Lung (tissue), 12 donors: ENCODE data around the gene TSHR. TPM values are rescaled to one million over a fixed set of nuclear protein-coding genes. Genes with fewer than 3 reads are reported as not detected.
"Not testable (repeated sequence)": the region's sequence is repeated elsewhere in the genome, so short reads cannot be mapped to it uniquely, and the experiment has no call there.

Experiments
- ATAC-seq: fragments of 200-7000 bp; cut with Tn5 transposase; one replicate; pipeline ENCODE4 v1.9.1; 2020; ENCODE audit warnings: moderate number of reproducible peaks; ENCODE audit not compliant: insufficient read depth, low FRiP score
- DNase-seq, 3 donors: peaks; one replicate each; pipeline ENCODE4 v3.0.0-alpha.2; 2013 to 2017
- H3K27ac ChIP-seq, 2 donors: one replicate each; pipeline ENCODE4 v1.5.1; 2013; ENCODE audit warnings: mild to moderate bottlenecking in 2 of 2, moderate library complexity in 2 of 2, control low read depth in 1 of 2, inconsistent platforms in 1 of 2, low read depth in 1 of 2, low read length in 1 of 2
- H3K27me3 ChIP-seq, 3 donors: one replicate each; pipeline ENCODE4 v1.5.1; 2013; ENCODE audit warnings: low read length in 2 of 3; ENCODE audit not compliant: control insufficient read depth in 3 of 3, insufficient read depth in 3 of 3
- H3K36me3 ChIP-seq, 4 donors: one replicate each; pipeline ENCODE4 v1.5.1; 2013; ENCODE audit warnings: low read length in 4 of 4, mild to moderate bottlenecking in 1 of 4, moderate library complexity in 1 of 4; ENCODE audit not compliant: control insufficient read depth in 4 of 4, insufficient read depth in 4 of 4
- H3K4me1 ChIP-seq, 5 donors: one replicate each; pipeline ENCODE4 v1.5.1; 2013; ENCODE audit warnings: low read length in 5 of 5, mild to moderate bottlenecking in 2 of 5, moderate library complexity in 1 of 5; ENCODE audit not compliant: control insufficient read depth in 5 of 5, insufficient read depth in 5 of 5
- H3K4me3 ChIP-seq: one replicate; pipeline ENCODE4 v1.5.1; 2013; ENCODE audit warnings: mild to moderate bottlenecking, control low read depth, moderate library complexity
- H3K9ac ChIP-seq, 2 donors: one replicate each; pipeline ENCODE4 v1.5.1; 2013; ENCODE audit warnings: low read length in 2 of 2, control low read depth in 1 of 2; ENCODE audit not compliant: insufficient read depth in 1 of 2
- H3K9me3 ChIP-seq, 4 donors: one replicate each; pipeline ENCODE4 v1.5.1; 2013; ENCODE audit warnings: low read length in 3 of 4, mild to moderate bottlenecking in 1 of 4, moderate library complexity in 1 of 4; ENCODE audit not compliant: control insufficient read depth in 4 of 4, insufficient read depth in 3 of 4
- WGBS, 2 donors: extraction: QIAGEN DNeasy Blood & Tissue Kit; methylation state at CpG; one replicate each; pipeline ENCODE4 v1.1.7; 2013; 5-methylcytosine and 5-hydroxymethylcytosine counted together
- polyA plus RNA-seq, 2 donors: library from polyadenylated mRNA; stranded (reverse); fragments of 200-250 nt; gene quantifications; one replicate each; pipeline ENCODE4 v1.2.1, GENCODE V29; 2013
- total RNA-seq, 2 donors: library from RNA; depleted of rRNA in 1 of 2; stranded (reverse); fragments of >200 nt in 1 of 2; gene quantifications; one replicate each; pipeline ENCODE4 v1.2.1, GENCODE V29; 2014 to 2021
- TF ChIP-seq, protein P1 (sequence below): IDR thresholded peaks from 2 replicates; pipeline ENCODE4 v1.5.1; 2012; ENCODE audit warnings: mild to moderate bottlenecking; ENCODE audit errors: control extremely low read depth, extremely low read depth
- donor health status: control.
- donor health status: control.
- donor health status: Bipolar disorder and iron deficiency.
- donor health status: healthy.
- donor health status: DM: yes; HTN: yes; CAD: no.

Gene TSHR
- total and polyA plus RNA-seq, 4 donors, result 0.04 to 0.31 (median 0.07) TPM; not detected in 1

DNA sequence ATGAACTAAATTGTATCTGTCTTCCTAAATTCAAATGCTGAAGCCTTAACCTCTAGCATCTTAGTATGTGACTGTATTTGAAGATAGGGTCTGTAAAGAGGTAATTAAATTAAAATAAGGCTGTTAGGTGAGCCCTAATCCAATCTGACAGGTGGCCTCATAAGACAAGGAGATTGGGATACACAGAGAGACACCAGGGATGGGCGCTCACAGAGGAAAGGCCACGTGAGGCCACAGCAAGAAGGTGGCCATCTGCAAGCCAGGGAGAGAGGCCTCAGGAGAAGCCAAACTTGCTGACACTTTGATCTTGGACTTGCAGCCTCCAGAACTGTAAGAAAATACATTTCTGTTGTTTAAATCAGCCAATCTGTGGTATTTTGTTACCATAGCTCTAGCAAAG, 154.8 kb downstream of the TSHR start:
- no peak overlapping the region for H3K4me3 ChIP-seq
- TF ChIP-seq, protein P1, sequence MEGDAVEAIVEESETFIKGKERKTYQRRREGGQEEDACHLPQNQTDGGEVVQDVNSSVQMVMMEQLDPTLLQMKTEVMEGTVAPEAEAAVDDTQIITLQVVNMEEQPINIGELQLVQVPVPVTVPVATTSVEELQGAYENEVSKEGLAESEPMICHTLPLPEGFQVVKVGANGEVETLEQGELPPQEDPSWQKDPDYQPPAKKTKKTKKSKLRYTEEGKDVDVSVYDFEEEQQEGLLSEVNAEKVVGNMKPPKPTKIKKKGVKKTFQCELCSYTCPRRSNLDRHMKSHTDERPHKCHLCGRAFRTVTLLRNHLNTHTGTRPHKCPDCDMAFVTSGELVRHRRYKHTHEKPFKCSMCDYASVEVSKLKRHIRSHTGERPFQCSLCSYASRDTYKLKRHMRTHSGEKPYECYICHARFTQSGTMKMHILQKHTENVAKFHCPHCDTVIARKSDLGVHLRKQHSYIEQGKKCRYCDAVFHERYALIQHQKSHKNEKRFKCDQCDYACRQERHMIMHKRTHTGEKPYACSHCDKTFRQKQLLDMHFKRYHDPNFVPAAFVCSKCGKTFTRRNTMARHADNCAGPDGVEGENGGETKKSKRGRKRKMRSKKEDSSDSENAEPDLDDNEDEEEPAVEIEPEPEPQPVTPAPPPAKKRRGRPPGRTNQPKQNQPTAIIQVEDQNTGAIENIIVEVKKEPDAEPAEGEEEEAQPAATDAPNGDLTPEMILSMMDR, result no peak
- H3K9ac ChIP-seq, result no peak overlapping the region
- DNase-seq (no peak), ATAC-seq (no peak)
- no peaks in the 10 kb centered on the region for H3K9me3 ChIP-seq
- 91 to 95% methylated on average over 2 of the region's 2 CpGs for WGBS, 2 donors
- no peak overlapping the region for H3K27ac ChIP-seq
- H3K4me1 ChIP-seq, result no peaks in the 10 kb centered on the region
- H3K27me3 ChIP-seq, result no peaks in the 10 kb centered on the region
- H3K36me3 ChIP-seq, result no peaks in the 10 kb centered on the region

DNA sequence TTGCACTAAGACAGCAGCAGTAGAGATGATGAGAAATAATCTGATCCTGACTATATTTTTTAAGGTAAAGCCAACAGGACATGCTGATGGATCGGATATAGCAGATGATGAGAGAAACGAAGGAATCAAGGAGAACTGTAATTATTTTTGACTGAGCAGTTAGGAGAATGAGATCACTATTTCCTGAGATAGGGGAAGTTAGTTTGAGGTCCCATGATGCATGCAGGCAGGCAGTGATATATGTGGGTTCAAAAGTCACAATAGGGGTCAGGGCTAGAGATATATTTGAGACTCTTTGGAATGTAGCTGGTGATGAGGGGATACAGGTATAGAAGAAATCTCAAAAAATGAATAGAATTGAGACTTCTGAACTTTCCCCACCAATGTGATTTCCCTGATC, 157.8 kb downstream of the TSHR start:
- Histone ChIP-seq H3K27me3 (no peaks in the 10 kb centered on the region), H3K4me1 (no peaks in the 10 kb centered on the region), H3K27ac (no peak overlapping the region), H3K4me3 (no peak overlapping the region), H3K9me3 (no peaks in the 10 kb centered on the region), H3K9ac (no peak overlapping the region), H3K36me3 (no peaks in the 10 kb centered on the region)
- ATAC-seq (no peak), DNase-seq (no peak)
- WGBS, 2 donors, result 62 to 66% methylated on average over 2 of the region's 2 CpGs
- TF ChIP-seq, protein P1, result no peak

DNA sequence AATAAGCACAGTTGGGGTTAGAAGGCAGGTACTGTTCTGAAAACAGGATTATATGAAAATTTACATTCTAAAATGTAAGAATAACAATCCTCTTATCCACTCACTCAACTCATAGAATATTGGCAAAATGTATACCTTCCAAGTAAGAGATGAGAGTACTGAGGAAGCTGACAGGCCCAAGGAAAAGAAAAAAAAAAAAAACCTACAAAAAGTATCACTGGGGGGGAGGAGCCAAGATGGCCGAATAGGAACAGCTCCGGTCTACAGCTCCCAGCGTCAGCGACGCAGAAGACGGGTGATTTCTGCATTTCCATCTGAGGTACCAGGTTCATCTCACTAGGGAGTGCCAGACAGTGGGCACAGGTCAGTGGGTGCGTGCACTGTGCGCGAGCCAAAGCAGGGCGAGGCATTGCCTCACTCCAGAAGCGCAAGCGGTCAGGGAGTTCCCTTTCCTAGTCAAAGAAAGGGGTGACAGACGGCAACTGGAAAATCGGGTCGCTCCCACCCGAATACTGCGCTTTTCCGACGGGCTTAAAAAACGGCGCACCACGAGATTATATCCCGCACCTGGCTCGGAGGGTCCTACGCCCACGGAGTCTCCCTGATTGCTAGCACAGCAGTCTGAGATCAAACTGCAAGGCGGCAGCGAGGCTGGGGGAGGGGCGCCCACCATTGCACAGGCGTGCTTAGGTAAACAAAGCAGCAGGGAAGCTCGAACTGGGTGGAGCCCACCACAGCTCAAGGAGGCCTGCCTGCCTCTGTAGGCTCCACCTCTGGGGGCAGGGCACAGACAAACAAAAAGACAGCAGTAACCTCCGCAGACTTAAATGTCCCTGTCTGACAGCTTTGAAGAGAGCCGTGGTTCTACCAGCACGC, 158.8 kb downstream of the TSHR start:
- not testable (repeated sequence) for H3K36me3 ChIP-seq, ATAC-seq, H3K27ac ChIP-seq, H3K9me3 ChIP-seq, H3K4me1 ChIP-seq, H3K9ac ChIP-seq, H3K27me3 ChIP-seq, DNase-seq, H3K4me3 ChIP-seq
- 88 to 95% methylated on average over 34 of the region's 34 CpGs for WGBS, 2 donors

DNA sequence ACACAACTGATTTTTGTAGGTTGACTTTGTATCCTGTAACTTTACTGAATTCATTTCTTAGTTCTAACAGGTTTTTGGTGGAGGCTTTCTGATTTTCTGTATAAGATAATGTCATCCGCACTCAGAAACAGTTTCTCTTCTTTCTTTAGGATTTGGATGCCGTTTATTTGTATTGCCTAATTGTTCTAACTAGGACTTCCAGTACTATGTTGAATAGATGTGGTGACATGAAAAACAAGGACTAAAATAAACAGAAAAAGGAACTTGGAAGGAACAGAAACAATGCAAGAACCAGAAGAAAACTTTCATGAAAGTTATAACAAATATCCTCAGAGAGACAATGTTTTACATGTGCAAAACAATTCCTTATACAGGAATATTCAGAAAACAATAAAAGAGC, 165.1 kb downstream of the TSHR start:
- H3K27ac ChIP-seq, result no peak overlapping the region

More for the DNA sequence above, 165.1 kb downstream of the TSHR start:
- H3K36me3 ChIP-seq, result no peaks in the 10 kb centered on the region
- no peaks in the 10 kb centered on the region for H3K9me3 ChIP-seq
- no peak overlapping the region for H3K4me3 ChIP-seq
- TF ChIP-seq, protein P1, result no peak
- H3K4me1 ChIP-seq, result no peaks in the 10 kb centered on the region
- DNase-seq (no peak), ATAC-seq (no peak)
- WGBS, 2 donors, result 36 to 52% methylated on average over 2 of the region's 2 CpGs
- H3K9ac ChIP-seq, result no peak overlapping the region
- no peaks in the 10 kb centered on the region for H3K27me3 ChIP-seq
